GM19324 (cell line): ENCODE measurements around the gene CDK11B.
"Not testable (repeated sequence)": the region's sequence is repeated elsewhere in the genome, so short reads cannot be mapped to it uniquely, and the experiment has no call there.

ENCODE experiments used
- ATAC-seq: cut with Tn5 transposase; IDR thresholded peaks from one replicate; pipeline ENCODE4 v1.9.1; 2021; ENCODE audit warnings: mild to moderate bottlenecking, moderate library complexity; ENCODE audit not compliant: unreplicated experiment, low FRiP score

Gene CDK11B

GRCh38 chr1:1658583-1659549 lies at the start of gene CDK11B:
TSS of gene CDK11B (minus strand) at chr1:1659004. CDS start at chr1:1657485, 1,519 bp downstream.
- ATAC-seq: peak; percentile 97

GRCh38 chr1:1707897-1708296 lies 49.1 kb upstream of the CDK11B start:
- ATAC-seq: not testable (repeated sequence)

DNA sequence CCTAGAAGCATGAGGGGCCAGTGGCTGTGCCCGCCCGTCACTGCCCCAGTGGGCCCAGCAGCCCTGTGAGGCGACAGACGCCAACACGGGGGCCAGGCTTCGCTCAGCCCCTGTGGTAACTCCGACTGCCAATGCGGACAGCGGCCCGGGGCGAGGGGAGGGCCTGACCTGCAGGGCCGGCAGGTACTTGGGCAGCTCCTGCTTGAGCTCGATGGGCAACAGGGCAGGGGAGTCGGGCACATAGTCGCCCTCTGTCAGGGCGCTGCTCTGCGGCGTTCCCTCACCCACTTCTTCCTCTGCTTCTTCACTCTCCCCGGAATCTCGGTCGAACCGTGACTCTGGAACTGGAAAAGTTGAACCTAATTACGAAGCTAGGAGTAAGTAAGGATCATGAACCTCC lies 48.4 kb upstream of the CDK11B start:
- not testable (repeated sequence) for ATAC-seq

DNA sequence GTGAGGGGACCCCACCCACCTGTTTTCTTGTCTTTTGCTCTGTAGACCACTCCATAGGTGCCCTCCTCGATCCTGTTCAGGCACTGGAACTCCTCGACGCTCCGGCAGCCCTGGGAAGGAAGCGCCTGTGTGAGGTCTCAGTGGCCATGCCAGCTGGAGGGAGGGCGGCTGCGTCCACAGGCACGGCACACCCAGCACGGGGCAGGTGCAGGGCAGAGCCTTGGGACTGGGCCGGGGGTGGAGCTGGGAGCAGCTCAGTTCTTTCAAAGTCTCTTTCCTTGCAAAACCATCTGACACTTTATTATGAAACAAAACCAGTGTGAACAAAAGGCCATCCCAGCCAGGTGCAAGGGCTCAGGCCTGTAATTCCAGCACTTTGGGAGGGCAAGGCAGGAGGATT lies 46.8 kb upstream of the CDK11B start:
- not testable (repeated sequence) for ATAC-seq

GRCh38 chr1:1704284-1704957 lies 45.6 kb upstream of the CDK11B start:
- ATAC-seq: not testable (repeated sequence)

- ATAC-seq: no peak
Measured at GRCh38 chr1:1703796-1704195, 45.0 kb upstream of the CDK11B start.

DNA sequence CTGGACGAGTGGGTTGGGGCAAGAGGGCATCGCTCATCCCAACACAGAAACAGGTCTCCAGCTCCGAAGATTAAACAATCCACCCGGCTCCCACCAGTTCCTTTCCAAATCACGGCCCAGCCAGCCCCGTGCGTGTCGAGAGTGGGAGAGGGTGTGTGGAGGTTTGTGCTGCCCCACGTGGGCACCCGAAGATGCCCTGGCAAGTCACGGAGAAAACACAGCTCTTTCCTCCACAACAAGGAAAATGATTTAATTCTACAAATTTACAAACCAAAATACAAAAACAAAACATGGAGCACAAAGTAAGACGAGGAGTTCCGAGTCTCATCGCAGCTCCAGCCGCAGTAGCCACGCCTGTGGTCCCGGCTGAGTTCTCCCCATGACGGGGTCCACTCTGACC lies 43.7 kb upstream of the CDK11B start:
- not testable (repeated sequence) for ATAC-seq

GRCh38 chr1:1700557-1700956 lies 41.8 kb upstream of the CDK11B start:
- not testable (repeated sequence) for ATAC-seq

DNA sequence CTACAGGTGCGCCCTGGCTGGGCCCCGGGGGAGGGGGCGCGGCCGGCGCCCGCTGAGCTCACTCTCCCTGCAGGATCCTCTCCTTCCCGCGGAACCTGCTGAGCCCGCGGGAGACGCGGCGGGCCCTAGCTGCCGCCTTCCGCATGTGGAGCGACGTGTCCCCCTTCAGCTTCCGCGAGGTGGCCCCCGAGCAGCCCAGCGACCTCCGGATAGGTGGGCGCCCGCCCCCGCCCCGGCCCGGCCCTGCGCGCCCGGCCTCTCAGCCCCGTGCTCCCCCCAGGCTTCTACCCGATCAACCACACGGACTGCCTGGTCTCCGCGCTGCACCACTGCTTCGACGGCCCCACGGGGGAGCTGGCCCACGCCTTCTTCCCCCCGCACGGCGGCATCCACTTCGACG lies 41.3 kb upstream of the CDK11B start:
- not testable (repeated sequence) for ATAC-seq

- not testable (repeated sequence) for ATAC-seq
Measured at GRCh38 chr1:1699061-1699460, 40.3 kb upstream of the CDK11B start.

DNA sequence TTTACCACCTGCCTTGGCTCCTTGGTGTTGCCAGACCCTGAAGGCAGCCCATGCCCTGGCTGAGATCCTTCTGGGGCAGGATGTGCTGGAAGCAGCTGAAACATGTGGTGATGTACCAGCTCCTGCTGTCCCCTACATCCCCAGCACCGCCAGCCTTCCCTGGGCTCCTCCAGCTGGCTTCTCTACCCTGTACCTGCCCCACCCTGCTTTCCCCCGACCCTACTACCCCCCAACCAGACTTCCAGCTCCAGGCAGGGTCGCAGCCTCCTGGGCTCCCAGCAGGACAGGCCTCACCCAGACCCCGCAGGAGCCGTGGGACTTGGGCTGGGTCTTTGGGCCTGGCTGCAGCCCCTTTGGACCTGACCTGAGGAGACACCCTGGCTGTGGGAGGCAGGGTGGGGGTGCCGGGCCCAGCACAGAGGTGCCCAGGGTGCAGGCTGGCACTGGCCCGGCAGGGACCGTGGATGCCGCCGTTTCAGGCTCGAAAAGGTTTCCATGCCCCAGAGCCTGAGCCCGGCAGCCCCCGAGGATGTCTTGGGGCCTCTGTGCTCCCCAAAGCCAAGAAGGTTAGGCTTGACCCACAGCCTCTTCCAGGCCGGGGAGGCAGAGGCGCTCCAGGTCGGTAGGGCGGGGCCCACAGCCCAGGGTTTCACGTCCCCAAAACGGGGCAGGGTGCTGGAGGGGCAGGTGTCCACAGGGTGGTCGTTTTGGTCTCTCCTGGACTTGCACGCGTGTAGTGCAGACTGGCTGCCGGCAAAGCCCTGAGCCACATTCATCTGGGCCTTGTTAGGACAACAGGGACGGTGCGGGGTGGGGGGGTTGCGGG lies 38.8 kb upstream of the CDK11B start:
- not testable (repeated sequence) for ATAC-seq

DNA sequence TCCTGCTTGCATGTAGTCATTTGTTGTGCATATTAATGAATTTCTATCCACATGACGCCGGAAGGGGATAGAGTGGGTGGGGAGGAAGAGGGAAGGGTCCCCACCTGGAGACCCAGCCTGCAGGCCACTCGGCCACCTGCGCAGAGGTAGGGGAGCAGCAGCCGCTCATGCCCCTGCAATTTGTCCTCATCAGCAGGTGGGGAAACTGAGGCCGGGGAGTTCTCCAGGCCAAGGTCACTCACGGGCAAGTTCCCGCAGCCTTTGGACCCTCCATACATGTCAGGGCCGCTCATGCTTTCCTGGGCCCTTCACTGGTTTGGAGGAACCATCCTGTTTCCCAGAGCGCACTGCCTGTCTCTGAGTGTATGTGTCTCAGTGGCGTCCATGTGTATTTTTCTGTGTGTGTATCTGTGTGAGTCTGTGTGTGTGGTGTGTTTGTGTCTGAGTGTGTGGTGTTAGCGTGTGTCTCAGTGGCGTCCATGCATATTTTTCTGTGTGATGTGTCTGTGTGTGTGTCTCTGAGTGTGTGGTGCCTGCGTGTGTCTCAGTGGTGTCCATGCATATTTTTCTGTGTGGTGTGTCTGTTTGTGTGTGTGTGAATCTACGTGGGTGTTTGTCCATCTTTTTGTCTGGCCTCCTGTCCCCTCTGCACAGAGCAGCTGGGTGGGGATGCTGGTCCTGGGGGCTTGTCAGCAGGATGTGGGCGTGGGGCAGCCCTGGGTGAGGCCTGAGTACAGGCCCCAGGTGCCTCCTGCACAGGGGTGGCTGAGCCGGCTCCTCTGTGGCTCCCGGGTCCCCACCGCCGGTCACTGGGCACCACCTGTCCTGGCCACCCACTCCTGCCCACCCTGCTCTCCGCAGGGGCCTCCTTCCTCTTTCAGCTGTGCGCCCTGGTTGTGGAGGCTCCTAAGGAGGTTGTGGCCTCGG lies 37.9 kb upstream of the CDK11B start:
- ATAC-seq: not testable (repeated sequence)

DNA sequence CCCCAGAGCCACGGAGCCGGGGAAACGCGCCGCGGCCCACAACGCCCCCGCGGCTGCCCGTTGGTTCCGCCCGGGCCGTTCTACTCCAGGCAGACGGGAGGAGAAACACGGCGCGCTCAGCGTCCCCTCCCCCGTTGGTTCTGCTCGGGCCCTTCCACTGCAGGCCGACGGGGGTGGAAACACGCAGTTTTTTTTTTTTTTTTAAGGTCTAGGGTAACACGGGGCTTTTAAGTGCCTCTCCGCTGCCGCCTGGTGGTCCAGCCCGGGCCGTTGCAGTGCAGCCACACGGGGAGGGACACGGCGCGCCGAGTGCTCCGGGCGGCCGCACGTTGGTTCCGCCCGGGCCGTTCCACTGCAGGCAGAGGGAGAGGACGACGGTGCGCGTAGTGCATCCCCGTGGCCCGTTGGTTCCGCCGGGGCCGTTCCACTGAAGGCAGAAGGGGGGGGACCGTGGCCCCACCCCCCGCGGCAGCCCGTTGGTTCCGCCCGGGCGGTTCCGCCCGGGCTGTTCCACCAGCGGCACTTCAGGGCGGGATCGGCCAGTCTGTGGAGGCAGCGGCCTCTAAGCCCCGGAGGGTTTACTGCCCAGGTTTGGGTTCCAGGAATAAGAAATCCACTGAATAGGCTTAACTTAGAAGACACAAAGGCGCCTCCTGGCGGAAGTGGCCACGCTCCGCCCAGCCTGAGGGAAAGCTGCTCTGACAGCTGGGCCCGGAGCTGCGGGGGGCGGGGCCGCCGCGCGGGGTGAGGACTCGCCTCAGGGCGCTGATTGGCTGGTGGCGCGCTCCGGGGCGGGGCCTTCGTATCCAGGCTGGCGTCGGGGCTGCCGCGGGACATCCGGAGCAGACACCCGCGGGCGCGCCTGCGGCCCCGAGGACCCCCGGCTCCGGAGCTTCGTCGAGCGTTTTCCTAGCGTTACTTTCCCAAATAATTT lies 34.2 kb upstream of the CDK11B start, which contains the start of gene SLC35E2B:
Gene SLC35E2B (minus strand): TSS at position 82 of the 934 bp plus-strand sequence. CDS start 16,096 bp downstream, outside the sequence.
- ATAC-seq: peak; percentile 78

DNA sequence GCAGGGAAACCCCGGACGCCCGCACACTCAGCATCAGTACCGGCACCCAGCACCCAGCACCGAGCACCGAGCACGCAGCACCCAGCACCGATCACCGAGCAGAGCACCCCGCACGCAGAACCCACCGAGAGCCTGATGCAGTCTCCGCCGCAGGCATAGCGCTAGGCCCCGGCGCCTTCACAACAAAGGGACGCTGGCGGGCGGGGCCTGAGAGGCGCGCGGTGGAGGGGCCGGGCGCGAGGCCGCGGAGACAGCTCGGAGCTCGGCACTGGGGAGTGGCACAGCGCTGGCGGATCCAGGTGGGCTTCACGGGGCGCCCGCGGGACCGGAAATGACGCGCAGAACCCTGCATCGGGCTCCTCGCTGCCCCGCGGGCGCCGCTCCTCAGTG lies 33.5 kb upstream of the CDK11B start:
- ATAC-seq: peak; percentile 40

DNA sequence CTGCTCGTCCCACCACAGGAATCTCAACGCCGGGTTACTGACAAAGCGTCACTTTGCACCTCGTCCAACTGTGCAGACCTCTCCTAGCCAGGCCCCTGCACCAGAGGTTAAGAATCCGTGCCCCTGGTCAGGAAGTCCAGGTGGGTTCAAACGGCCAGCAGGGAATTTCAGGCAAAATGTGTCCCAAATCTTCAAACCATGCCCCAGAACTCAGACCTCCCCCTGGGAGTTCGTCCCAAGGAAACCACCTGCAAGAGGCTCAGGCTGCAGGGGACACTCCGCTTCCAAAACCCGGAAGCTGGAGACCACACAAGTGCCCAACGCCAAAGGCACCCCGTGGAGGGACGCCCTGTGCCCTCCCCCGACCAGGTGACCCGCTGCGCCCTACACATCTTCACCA lies 32.6 kb upstream of the CDK11B start:
- not testable (repeated sequence) for ATAC-seq

GRCh38 chr1:1689526-1689925 lies 30.7 kb upstream of the CDK11B start:
- ATAC-seq: not testable (repeated sequence)

DNA sequence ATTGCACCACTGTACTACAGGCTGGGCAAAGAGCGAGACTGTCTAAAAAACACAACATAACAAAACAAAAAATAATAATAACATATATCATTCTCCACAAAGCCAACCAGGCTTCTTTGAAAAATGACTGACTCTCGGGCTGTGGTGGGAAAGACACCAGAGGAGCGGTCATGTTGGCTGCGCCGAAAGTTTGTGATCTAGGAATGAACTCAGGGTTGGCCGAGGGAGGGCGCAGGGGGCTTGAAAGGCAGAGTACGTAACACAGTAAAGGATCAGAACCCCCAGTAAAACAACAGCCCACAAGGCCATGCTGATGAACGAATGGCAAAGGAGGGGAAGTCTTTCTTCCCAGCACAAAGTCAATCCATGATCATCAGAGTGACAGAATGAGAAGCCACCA lies 29.0 kb upstream of the CDK11B start:
- ATAC-seq: no peak

DNA sequence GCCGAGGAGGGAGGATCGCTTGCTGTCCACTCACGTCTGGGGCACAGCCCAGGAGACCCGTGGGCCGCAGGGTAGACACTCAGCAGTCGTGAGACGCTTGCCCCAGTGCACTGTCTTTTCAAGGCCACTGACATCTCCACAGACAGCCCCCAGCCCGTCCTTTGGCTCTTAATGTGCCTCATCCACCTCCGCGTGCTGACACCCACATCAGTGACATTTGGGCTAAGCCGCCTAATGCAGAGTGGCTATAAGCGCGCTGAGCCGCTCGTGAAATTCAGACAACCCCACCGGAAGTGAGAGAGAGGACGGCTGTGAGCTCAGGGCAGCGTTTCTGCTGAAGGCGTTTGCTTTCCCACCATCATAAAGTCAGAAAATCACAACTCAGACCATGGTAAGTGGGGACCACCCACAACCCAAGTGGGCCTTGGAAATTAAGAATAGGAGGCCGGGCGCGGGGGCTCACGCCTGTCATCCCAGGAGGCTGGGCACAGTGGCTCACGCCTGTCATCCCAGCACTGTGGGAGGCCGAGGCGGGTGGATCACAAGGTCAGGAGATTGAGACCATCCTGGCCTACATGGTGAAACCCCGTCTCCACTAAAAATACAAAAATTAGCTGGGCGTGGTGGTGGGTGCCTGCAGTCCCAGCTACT lies 25.4 kb upstream of the CDK11B start:
- no peak for ATAC-seq
